ENCODE measurements around the gene NUP153.
A peak's percentile ranks its signal among the peaks of the same experiment; 100 is the strongest.

Gene NUP153

DNA sequence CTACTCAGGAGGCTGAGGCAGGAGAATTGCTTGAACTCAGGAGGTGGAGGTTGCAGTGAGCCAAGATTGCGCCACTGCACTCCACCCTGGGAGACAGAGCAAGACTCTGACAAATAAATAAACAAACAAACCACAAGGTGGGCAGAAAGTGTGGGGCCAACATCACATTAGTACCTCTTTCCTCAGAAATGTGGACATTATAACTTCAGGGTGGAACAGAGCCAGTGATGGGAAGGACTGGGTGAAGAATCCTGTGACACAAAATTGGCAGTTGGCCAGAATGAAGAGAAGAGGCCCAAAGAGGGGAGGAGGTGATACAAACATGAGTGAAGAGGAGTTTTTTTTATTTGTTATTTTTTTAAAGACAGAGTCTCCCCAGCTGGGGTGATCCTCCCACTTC lies 50.6 kb downstream of the NUP153 start:
- DNase-seq: no peak

DNA sequence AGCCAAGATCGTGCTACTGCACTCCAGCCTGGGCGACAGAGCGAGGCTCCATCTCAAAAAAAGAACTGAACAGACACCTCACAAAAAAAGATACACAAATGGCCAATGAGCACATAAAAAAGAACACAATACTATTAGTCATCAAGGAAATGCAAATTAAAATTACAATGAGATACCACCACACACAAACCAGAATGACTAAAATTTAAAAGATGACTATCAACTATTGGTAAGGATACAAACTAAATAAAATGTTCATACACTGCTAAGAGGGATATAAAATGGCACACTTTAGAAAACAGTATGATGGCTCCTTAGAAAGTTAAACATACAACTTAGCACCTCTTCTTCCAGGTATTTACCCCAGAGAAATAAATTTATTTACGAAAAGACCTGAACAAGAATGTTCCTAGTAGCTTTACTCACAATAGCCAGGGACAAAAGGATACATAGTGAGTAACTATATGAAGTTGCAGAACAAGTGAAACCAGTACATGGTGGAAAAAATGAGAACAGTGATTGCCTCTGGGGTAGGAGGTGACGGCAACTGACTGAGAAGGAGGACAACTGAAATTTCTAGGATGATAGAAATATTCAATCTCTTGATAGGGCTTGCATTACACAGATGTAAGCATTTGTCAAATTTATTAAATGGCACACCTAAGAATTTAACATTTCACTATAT lies 53.4 kb downstream of the NUP153 start:
- DNase-seq: no peak

DNA sequence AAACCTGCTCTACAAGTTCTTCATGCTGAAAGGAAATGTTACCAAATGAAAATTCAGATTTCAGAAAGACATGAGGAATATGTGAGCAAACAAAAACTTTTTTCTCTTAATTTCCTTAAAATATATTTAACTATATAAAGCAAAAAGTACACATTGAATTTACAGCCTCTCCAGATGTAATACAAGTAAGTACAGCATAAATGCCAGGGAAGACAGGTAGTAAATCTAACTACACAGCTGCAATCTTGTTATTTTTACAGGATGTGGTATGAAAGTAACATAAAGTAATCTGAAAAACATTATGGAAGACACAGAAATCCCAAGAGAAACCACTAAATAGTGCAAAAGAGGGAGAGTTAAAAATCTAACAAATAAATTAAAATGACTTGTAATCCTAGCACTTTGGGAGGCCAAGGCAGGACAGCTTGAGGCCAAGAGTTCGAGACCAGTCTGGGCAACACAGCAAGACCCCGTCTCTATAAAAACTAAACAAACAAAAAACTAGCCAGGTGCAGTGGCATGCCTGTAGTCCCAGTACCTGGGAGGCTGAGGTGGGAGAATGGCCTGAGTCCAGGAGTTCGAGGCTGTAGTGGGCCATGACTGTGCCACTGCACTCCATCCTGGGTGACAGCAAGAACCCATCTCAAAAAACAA lies 55.9 kb downstream of the NUP153 start:
- DNase-seq: no peak

DNA sequence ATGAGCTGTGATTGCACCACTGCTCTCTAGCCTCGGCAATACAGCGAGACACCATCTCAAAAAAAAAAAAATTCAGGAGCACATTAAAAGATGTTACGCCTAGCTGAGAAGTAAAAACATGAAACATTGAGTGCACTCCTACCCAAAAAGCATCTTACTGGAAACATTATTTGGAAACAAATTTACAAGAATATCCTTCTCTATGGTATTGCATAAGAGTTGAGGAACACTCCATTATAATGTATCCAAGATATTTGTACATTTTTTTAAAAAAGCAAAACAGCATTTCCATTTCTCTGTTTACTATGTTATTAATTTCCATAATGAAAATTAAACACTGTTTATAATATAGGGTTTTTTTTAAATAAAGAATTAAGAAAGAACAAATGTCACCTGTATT lies 58.0 kb downstream of the NUP153 start:
- no peak for DNase-seq

DNA sequence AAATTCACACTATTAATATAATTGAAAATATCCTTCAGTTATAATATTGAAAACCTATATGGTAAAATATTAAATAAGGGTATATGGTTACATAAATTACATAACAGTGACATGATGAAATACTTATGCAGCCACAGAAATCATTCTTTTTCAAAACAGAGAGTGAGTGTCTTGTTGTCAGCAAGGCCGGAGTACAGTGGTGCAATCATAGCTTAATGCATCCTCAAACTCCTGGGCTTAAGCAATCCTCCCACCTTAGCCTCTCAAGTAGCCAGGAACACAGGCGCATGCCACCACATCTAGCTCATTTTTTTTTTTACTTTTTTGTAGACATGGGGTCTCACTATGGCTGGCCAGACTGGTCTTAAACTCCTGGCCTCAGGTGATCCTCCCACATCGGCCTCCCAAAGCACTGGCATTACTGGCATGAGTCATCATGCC lies 66.2 kb downstream of the NUP153 start:
- DNase-seq: no peak

DNA sequence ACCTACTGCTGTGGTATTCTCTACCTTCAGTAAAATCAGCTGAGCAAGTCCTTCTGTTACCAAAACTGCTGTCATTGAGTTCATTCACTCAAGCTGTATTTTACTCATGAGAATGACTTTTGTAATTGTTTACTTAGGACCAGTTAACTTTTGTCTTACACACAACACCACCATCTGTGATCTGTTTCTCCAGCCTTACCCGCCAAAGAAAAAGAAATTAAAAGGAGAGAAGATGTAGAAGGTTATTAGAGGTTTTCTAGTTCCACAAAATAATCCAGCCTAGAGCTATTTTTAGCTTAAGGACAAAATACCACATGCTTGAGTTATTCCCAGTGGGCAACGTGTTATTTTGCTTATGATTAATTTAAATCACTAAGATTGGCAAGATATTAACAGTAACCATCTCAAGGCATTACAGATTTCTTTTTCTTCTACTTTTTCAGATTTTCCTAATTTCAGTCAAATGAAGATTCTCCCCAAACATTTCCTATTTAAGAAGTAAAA lies 68.5 kb downstream of the NUP153 start:
- no peak for DNase-seq

DNA sequence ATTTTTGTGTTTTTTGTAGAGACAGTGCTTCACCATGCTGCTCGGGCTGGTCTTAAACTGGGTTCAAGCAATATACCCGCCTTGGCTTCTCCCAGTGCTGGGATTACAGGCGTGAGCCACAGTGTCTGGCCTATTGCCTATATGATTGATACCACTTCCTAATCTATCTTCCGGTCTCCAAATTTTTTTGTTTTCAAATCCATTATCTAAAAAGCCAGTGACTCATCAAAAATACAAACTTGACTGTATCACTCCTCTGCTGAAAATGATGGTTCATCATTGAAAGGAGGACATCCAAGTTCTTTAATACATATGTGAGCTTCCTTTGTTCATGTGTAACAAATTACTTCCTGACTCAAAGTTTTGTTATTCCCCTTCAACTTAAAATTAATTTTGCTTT lies 71.2 kb downstream of the NUP153 start:
- DNase-seq: no peak

DNA sequence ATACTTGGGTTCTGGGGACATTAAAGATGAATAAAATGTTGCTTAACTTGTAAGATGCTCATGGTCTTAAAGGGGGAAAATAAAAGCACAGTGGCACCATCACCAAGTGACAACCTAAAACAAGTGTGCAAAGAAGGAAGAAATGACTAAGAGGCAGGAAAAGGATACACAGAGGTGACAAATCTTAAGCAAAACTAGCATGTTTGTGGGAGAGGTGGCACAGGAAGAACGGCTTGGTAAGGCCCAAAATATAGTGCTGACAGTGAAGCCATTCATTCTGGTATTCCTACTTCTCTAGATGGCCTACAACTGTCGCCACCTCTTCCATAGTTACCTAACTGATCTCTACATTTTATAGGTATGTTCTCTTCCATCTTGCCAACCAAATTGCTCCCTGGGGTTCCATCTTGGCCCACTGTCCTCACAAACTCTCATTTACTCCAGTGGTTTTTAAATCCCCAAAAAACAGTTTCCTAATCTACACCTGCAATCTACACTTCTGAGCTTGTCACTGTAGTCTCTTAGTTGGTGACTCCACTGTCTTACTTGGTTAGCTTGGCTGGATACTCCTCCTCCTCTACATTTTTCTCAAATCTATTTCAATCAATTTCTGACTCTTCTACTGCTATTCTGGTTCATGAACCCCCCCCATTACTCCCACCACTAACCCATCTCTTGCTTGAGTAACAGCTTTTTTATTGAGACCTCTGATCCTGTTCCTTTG lies 73.1 kb downstream of the NUP153 start:
- DNase-seq: no peak

DNA sequence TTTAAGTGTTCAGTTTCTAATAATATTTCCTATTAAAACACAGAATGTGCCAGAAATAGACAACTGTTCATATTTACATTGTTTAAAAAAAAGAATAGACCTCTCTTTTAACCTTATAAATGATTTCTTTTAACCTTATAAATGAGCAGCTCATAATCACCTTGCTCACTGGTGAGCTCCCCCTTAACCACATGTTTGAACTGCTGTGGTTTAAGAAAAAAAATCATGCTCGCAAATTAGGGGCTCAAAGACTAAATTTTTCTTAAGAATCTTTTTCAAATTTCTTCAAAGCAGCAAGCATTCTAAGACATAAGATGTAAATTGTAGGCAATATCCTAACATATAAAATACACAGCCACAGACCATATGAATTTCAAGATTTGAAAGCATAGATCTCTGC lies 73.8 kb downstream of the NUP153 start:
- no peak for DNase-seq

DNA sequence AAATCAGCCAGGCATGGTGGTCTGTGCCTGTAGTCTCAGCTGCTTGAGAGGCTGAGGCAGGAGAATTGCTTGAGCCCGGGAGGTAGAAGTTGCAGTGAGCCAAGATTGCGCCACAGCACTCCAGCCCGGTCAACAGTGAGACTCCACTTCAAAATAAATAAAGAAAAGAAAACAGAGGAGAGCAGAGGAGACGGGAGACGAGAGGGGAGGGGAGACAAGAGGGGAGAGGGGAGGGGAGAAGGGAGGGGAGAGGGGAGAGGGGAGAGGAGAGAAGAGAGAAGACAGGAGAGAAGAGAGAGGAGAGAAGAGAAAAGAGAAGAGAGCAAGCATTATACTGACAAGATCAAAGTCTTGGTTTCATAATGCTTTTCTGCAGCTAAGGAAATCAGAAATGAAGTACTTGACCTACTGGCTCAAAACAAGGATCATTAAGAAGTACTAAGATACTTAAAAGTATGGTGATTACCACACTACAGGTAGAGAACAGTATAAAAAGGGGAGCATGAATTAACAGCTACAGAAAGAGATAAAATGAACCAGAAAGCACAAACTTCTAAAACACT lies 76.1 kb downstream of the NUP153 start:
- no peak for DNase-seq

DNA sequence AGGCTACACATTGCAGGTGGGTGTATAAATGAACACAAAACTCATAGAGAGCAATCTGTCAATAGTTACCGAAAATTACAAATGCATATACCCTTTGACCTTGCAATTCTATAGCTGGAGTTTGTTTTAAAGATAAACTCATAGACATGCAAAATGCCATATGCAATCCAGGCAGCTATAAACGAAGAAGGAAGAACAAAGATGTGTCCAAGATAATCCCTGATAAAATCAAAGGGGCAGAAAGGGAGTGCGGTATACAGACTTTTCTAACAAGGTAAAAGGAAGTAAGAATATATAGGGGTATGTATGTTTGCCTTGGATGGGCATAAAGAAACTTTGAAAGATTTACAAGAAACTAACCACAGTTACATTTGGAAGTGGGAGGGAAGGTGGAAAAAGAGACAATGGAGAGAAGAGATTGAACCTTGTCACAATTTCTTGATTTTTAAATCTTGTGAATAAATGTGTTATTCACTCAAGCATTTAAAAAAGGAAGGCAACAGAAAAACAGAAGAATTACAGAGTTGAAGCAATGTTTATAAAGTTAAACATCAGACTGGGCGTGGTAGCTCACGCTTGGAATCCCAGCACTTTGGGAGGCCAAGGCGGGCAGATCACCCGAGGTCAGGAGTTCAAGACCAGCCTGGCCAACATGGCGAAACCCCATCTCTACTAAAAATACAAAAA lies 76.8 kb downstream of the NUP153 start:
- no peak for DNase-seq

DNA sequence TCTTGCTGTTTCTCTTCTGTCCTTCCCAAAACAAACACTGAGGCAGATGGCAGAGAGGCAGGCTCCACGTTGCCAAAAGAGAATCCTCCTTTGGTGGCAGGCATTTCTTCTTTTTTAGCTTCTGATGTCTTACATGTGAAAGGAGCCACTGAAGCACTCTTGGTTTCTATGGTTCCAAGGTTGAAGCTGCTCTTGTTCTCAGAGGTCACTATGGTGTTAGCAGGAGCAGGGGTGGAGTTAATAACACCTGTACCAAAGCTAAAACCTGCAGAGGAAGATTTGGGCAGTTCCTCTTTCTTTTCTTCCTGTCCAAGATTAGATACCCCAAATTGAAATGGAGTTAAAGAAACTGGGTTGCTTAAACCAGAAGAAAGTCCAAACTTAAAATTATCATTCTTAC lies 77.9 kb downstream of the NUP153 start:
- no peak for DNase-seq

DNA sequence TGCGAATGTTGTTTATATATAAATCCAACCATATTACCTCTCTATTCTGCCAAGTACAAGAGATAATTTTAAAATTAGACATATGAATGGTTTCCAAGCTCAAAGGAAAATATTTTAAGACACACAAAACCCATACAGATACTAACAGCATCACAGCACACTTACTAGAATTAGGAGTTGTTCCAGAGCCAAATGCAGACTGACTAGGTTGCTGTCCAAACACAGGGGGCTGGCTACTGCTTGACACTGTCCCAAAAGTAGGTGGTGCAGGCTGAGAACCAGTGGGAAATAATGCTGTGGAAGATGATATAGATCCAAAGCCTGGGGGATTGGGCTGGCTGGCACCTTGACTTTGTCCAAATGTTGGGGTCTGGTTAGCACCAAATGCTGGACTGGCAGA lies 82.3 kb downstream of the NUP153 start:
- DNase-seq: no peak

DNA sequence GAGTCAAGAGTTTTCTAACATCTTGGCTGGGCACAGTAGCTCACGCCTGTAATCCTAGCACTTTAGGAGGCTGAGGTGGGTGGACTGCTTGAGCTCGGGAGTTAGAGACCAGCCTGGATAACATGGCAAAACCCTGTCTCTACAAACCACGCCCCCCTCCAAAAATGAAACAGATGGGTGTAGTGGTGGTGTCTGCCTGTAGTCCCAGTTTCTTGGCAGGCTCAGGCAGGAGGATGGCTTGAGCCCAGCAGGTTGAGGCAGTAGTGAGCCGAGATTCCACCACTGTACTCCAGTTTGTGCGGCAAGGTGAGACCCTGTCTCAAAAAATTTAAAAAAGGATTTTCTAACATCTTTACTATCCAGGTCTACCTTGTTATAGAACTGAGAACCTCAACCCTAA lies 84.6 kb downstream of the NUP153 start:
- DNase-seq: no peak

DNA sequence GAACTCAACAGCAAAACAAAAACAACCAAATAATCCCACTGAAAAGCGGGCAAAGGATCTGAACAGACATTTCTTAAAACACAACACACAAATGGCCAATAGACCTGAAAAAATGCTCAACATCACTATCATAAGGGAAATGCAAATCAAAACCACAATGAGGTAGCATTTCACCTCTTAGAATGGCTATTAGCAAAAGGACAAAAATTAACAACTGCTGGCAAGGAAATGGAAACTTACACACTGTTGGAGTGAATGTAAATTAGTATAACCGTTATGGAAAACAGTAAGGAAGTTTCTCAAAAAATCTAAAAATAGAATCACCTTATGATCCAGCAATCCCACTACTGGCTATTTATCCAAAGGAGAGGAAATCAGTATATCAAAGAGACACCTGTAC lies 85.7 kb downstream of the NUP153 start:
- no peak for DNase-seq

DNA sequence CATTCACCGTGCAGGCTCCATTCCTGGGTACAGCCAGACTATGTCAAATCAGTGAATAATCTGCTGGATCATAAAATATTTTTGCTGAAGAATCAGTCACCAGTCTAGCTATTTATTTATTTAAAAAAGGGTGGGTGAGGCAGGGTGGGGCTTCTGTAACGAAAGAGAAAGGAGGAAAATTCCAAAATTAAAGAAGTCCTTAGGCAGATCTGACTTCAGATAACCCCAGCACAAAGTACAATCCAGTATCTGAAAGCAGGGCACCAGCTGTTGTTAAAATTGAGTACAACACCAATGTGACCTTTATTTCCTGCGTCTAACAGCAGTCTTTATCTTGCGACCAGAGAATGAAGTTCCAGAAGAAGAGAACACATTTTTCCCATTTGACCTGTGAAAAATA lies 90.9 kb downstream of the NUP153 start:
- no peak for DNase-seq

DNA sequence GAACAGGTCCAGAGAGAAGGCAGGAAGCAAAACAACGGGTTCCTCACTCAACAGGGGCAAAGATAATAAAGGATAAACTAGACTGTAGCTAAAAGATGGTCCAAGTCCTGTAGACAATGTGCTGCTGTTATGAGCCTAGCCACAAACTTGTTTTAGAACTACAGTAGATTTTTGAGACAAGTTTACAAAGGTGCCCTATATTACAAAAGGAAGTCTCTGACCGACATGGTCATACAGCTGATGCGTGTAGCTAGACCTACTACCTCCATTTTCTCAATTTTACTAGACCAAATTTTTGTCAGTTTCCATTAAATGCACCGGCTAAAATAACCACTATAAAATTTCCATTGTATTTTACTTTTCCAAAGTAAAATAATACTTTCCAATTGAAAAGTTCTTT lies 94.7 kb downstream of the NUP153 start:
- no peak for DNase-seq

DNA sequence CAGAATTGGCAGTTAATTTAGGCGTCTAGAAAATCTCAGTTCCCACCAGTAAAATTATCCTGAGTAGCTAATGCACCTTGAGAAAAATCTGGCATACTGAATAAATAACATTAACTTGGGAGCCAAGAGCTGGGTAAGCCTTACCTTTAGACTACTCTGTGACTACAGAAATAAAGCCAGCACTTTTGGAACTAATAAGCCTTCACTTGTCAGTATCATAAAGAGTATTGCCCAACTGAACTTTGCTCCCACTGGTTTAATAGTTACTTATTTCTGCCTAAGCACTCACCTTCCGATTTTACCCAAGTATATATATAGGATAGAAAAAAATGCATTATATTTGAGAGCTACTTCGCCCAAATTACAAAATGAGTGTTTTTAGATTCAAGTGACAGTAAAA lies 95.9 kb downstream of the NUP153 start:
- no peak for DNase-seq

DNA sequence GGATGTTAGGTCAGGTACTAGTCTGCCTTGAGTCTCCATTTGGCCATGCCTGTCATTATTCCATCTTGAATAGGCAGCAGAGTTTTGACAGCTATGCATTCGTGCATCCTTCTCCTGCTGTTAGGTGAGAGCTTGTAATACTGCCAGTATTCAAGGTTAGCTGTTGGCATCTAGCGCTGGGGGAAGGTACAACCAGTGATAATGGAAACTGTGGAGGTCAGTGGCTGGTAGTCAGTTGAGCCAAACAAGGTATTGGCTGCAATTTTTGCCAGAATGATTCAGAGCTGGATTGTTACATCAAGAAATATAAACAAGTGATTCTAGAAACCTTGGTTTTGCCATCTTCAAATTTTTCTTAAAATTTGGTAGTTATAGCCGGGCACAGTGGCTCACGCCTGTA lies 100.1 kb downstream of the NUP153 start:
- no peak for DNase-seq

DNA sequence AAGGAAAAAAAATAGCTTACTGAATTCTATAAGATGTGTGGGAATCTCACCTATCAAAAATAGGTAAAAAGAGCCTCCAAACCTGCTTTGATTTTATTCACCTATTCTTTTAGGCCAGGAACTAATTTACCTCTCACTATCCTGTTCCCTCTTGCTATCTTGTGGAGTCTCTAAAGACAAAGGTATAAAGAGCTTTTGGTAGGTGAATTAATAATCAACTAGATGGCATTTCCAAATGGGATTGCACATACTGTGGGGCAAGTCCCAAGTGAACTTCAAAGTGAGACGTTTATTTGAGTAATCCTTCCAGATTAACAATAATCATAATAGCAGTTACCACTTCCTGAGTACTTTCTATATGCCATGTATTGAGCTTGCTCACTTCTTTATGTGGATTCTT lies 103.8 kb downstream of the NUP153 start:
- no peak for DNase-seq

DNA sequence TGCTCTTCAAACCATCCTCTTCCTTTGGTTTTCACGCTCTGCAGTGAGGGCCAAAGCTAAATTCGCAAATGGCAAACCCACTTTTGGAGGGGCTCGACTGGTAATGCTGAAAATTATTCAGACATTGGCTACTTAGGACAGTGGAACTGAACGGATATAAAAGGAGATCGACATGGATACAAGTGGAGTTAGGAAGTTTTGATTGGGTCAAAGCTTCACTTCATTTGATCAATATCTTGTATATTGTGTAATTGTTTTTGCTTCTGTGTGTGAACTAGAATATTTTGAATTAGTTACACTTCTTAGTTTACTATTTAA lies 105.4 kb downstream of the NUP153 start:
- DNase-seq: no peak

DNA sequence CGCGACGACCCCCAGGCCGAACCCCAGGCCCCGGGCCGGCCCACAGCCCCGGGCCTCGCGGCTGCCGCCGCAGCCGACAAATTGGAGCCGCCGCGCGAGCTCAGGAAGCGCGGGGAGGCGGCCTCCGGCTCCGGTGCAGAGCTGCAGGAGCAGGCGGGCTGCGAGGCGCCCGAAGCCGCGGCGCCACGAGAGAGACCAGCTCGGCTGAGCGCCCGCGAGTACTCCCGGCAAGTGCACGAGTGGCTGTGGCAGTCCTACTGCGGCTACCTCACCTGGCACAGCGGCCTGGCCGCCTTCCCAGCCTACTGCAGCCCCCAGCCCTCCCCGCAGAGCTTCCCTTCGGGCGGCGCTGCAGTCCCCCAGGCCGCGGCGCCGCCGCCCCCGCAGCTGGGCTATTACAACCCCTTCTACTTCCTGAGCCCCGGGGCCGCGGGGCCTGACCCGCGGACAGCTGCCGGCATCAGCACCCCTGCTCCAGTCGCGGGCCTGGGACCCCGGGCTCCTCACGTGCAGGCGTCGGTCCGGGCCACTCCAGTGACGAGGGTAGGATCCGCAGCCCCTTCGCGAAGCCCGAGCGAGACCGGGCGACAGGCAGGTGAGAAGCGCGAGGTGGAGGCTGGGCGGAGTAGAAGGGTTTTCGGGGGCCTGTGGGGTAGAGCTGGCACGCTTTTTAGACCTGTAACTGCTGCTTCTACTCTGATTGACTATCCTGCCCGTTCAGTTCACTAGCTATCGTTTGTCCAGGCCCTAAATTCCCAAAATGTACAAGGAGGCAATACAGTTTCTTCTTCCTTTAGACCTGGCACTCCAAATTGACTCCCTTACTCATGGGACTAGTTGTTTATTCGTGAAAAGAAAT lies 106.0 kb downstream of the NUP153 start:
- peak; percentile 77 for DNase-seq

All from islet precursor cell (in vitro differentiated cells).